HTERT RPE-1 (cell line): ENCODE results near the gene CLIP2.
"Not testable (repeated sequence)": the region's sequence is repeated elsewhere in the genome, so short reads cannot be mapped to it uniquely, and the experiment has no call there.

Source experiments
- in situ Hi-C: fragments of 300-500 bp; cut with MboI; formaldehyde crosslinking; loops from 4 replicates; pipeline ENCODE4 v1.14.3; 2020; ENCODE audit warnings: low sequenced_read_pairs

CLIP2 gene

GRCh38 chr7:74365322-74366022 lies 76.3 kb downstream of the CLIP2 start:
- in situ Hi-C loops: no loop called here

DNA sequence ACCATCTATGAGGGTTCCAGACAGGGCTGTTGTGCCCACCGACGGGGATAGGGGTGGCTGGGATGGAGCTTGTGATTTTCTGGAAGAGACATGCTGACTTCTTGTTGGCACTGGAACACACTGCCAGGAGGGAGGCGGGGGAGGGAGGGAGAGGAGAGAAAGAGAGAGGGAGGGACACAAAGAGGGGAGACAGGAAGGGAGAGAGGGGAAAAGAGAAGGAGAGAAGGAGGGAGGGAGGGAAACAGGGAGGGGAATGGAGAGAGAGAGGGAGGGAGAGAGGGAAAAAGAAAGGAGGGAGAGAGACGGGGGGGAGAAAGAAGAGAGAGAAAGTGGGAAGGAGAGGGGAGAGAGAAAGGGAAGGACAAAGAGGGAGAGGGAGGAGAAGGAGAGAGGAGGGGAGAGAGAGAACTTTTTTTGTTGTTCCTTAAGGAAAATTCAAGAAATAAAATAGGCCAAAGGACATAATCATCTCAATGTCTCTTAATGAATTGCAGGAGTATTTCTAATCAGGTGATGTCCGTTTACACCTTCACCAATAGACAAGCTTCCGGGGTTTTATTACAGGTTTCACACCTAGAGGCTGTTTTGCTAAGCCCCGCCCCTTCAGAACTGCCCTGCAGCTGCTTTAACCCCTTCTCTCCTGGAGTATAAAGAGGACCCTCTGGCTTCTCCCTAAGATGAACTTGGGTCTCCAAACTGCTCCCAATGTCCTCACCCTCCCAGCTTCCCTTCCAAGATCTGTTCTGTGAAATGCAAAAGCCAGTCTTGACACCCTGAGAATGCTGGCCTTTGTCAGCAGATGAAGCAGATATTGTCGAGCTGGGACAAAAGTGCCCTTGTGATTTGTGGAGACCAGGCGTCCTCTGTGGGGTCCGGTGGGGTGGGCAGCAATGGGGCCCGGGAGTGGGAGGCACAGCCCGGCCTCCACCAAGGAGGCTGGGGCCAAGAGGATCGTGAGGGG lies 82.5 kb downstream of the CLIP2 start:
- in situ Hi-C loops: no loop called here

DNA sequence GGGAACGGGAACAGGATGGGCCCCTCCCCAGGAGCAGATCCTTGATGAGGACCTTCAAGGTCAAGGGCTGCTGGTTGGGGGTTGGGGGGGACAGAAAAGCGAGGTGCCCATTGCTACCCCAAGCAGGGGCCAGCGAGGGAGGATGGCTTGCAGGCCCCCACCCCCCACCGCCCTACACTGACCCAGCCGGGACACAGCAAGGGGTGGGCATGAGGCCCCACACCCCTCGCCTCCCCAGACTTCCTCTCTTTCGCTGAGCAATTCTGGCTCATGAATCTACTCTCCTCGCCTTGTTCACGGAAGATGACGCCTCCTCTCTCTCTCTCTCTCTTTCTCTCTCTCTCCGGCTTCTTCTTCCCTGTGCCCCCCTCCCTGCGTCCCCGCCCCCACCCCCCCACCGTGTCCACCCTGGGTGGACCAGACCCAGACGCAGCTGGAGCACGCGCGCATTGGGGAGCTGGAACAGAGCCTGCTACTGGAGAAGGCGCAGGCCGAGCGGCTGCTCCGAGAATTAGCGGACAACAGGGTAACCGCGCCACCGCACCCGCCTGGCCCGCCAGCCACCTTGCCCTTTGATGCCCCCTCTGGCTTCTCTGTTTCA lies 83.4 kb downstream of the CLIP2 start:
- in situ Hi-C loops: no loop called here

GRCh38 chr7:74373536-74373935 lies 84.3 kb downstream of the CLIP2 start:
- in situ Hi-C loops: no loop called here

- in situ Hi-C loops: no loop called here
These were observed 86.6 kb downstream of the CLIP2 start for GRCh38 chr7:74375726-74376220.

DNA sequence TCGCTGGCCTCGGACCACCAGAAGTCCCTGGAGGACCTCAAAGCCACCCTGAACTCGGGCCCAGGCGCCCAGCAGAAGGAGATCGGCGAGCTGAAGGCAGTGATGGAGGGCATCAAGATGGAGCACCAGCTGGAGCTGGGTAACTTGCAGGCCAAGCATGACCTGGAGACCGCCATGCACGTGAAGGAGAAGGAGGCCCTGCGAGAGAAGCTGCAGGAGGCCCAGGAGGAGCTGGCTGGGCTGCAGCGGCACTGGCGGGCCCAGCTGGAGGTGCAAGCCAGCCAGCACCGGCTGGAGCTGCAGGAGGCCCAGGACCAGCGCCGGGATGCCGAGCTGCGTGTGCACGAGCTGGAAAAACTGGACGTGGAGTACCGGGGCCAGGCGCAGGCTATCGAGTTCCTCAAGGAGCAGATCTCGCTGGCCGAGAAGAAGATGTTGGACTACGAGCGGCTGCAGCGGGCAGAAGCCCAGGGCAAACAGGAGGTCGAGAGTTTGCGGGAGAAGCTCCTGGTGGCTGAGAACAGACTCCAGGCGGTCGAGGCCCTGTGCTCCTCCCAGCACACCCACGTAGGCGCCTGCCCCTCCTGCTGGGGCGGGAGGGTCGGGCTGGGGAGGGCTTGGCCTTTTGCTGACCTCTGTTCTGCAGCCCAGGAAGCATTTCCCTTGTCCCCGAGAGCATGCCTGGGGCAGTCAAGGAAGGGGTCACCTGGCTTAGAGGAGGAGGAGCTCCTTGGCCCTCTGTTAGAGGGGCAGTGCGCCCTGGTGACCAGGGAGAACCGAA lies 87.2 kb downstream of the CLIP2 start:
- in situ Hi-C loops: no loop called here

- in situ Hi-C loops: no loop called here
These were observed 90.7 kb downstream of the CLIP2 start for GRCh38 chr7:74379938-74380337.

DNA sequence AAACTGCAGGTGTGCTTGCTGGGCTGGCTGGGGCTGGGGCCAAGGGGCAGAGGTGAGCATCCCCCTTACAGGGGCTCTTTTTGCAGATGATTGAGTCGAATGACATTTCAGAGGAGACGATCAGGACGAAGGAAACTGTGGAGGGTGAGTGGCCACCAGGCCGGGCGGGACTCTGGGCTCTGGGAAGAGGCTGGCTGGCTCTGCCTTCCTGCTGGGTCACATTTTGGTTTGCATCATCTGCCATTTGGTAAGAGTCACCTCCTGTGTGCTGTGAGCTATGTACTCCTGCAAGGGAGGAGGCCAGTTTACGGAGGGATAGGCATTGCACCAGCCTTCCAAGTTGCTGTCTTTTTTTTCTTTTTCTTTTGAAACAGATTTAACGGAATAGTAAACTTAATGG lies 91.5 kb downstream of the CLIP2 start:
- in situ Hi-C loops: no loop called here

- in situ Hi-C loops: not testable (repeated sequence)
These were observed 94.9 kb downstream of the CLIP2 start for GRCh38 chr7:74384086-74384485.

DNA sequence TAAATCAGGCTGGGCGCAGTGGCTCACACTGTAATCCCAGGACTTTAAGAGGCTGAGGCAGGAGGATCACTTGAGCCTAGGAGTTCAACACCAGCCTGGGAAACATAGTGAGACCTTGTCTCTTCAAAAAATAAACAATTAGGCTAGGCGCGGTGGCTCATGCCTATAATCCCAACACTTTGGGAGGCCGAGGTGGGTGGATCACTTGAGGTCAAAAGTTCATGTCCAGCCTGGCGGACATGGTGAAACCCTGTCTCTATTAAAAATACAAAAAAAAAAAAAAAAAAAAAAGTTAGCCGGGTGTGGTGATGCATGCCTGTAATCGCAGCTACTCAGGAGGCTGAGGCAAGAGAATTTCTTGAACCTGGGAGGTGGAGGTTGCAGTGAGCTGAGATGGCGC lies 95.6 kb downstream of the CLIP2 start:
- in situ Hi-C loops: not testable (repeated sequence)

DNA sequence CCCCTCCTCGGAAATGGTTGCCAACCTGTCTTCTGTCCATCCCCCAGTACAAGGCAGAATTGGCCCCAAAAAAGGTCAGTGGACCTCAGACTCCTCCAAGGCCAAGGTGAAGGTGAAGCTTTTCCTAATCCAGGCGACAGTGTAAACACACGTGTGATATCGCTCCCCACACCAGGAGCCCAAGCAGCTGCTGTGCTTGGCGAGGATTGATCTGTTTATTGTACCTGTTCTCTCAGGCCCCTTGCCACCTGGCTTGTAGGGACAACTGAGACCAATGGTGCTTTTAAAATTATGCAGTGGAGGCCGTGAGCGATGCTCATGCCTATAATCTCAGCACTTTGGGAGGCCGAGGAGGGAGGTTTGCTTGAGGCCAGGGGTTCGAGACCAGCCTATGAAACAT lies 98.4 kb downstream of the CLIP2 start:
- in situ Hi-C loops: no loop called here

GRCh38 chr7:74388880-74389415 lies 99.7 kb downstream of the CLIP2 start:
- in situ Hi-C loops: no loop called here

- in situ Hi-C loops: not testable (repeated sequence)
These were observed 104.5 kb downstream of the CLIP2 start for GRCh38 chr7:74393722-74394121.

- in situ Hi-C loops: not testable (repeated sequence)
These were observed 105.4 kb downstream of the CLIP2 start for GRCh38 chr7:74394601-74395000.

DNA sequence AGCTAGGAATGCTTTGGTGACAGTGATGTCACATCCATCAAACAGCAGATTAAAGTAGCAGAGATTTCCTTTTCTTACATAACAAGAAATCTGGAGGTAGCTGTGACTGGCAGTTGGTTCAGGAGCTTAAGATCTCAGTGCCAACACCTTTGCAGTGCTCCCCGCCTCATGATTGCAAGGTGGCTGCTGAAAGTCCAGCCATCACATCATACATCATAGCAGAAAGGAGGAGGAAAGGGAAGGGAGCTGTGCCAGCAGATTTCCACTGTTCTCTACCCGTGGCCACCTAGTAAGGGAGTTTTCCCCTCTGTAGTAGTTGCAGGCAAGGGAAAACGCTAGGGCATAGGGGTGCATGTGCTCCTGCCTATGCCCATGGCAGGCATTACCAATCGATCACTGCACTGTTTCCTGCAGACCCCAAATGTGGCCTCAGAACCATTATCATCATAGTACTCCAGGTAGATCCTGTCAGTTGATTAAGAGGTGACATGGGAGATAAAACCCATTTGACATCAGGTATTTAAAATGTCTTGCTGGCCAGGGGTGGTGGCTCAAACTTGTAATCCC lies 106.6 kb downstream of the CLIP2 start:
- in situ Hi-C loops: no loop called here

GRCh38 chr7:74396993-74397392 lies 107.8 kb downstream of the CLIP2 start:
- in situ Hi-C loops: no loop called here

DNA sequence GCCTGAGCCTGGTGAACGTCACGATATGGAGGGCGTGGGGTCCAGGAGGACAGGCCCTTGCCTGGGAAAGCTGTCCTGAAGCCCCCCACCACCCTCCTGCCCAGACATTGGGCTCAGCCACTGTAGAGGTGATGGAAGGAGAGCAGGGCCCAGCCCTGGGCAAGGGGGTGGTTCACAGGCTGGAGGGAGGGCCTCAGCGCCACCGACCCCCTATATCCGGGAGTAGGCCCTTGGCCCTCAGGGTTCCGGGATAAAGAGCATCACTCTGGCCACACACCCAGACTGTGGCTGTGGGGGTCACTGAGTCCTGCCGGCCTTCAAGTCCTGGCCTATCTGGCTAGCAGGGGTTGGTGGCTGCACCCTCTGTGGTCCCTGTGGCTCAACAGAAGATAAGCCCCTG lies 109.2 kb downstream of the CLIP2 start:
- in situ Hi-C loops: no loop called here

DNA sequence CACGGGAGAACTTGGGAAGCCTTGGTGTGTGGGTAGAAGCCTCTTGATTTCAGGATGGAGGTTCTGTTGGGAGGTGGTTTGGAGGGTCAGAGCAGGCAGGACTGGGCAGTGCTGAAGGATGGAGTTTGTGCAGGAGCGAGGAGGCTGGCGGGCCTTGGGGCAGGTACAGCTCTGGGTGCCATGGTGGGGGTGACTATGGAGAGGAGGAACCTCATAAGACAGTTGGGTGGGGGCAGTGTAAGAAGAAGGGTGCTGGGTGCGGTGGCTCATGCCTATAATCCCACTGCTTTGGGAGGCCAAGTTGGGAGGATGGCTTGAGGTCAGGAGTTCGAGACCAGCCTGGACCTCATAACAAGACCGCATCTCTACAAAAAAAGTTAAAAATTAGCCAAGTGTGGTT lies 109.8 kb downstream of the CLIP2 start:
- in situ Hi-C loops: no loop called here

DNA sequence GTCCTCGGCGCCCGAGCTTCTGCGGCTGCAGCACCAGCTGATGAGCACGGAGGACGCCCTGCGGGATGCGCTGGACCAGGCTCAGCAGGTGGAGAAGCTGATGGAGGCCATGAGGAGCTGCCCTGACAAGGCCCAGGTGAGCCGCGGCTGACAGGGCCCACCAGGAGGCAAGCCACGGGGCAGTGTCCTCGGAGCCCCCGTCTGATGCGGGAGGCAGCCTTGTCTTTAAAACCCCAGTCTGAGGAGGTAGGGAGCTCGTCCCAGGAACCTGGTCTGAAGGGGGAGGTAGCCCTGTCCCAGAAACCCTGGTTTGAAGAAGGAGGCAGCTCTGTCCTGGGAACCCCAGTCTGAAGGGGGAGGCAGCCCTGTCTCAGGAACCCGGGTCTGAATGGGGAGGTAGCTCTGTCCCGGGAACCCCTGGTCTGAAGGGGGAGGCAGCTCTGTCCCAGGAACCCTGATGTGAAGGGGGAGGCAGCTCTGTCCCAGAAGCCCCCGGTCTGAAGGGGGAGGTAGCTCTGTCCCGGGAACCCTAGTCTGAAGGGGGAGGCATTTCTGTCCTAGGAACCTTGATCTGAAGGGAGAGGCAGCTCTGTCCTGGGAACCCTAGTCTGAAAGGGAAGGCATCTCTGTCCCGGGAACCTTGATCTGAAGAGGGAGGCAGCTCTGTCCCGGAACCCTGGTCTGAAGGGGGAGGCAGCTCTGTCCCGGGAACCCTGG lies 111.4 kb downstream of the CLIP2 start:
- in situ Hi-C loops: no loop called here
